Uterus (tissue), 2 donors: Measurements from ENCODE around the gene SHISAL2A.

Experiments
- POLR2A ChIP-seq, 2 donors: fragments of 450-650 bp; IDR thresholded peaks; one replicate each; pipeline ENCODE4 v1.6.1; 2016; ENCODE audit warnings: antibody characterized with exemption in 2 of 2, mild to moderate bottlenecking in 1 of 2, moderate library complexity in 1 of 2
- TF ChIP-seq, protein P1 (sequence below), 4 experiments: fragments of 200-600 bp in 2 of 4; fragments of 450-650 bp in 2 of 4; sonication (generic) in 2 of 4; IDR thresholded peaks; one replicate each; pipeline ENCODE4 v1.5.1; 2016 to 2019; ENCODE audit warnings: antibody characterized with exemption in 4 of 4, mild to moderate bottlenecking in 2 of 4, moderate library complexity in 1 of 4

- TF ChIP-seq POLR2A (IDR thresholded peaks at IDR 0.05): no peak
- TF ChIP-seq, protein P1, sequence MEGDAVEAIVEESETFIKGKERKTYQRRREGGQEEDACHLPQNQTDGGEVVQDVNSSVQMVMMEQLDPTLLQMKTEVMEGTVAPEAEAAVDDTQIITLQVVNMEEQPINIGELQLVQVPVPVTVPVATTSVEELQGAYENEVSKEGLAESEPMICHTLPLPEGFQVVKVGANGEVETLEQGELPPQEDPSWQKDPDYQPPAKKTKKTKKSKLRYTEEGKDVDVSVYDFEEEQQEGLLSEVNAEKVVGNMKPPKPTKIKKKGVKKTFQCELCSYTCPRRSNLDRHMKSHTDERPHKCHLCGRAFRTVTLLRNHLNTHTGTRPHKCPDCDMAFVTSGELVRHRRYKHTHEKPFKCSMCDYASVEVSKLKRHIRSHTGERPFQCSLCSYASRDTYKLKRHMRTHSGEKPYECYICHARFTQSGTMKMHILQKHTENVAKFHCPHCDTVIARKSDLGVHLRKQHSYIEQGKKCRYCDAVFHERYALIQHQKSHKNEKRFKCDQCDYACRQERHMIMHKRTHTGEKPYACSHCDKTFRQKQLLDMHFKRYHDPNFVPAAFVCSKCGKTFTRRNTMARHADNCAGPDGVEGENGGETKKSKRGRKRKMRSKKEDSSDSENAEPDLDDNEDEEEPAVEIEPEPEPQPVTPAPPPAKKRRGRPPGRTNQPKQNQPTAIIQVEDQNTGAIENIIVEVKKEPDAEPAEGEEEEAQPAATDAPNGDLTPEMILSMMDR (IDR thresholded peaks at IDR 0.05): no peak
Observed at GRCh38 chr1:52695627-52696026, 62.7 kb downstream of the SHISAL2A start.
